SK-N-SH (cell line): ENCODE measurements around the gene CTTN. TPM values are rescaled to one million over a fixed set of nuclear protein-coding genes. Genes with fewer than 3 reads are reported as not detected.

Experiments used
- CTCF ChIA-PET: fragments of 300-600, 350-600 bp; formaldehyde crosslinking; extraction: SDS; loops from one replicate; lab custom pipeline; 2021; lab: Yijun Ruan, JAX
- POLR2A ChIA-PET: fragments of 350-600 bp; sonication (Branson Sonifier 250); formaldehyde crosslinking; extraction: SDS; loops from one replicate; lab custom pipeline; 2020; ENCODE audit warnings: antibody characterized with exemption, inconsistent platforms; lab: Yijun Ruan, JAX
- DNase-seq: peaks from one replicate; pipeline ENCODE4 v3.0.0; 2012
- H2AFZ ChIP-seq: fragments of 200-600 bp; sonication (generic); 2 replicates; pipeline ENCODE4 v1.8.1; 2016; ENCODE audit warnings: antibody characterized with exemption, mild to moderate bottlenecking, low read depth
- H3F3A ChIP-seq: fragments of 200-600 bp; sonication (generic); replicated peaks from 2 replicates; pipeline ENCODE3; 2016; ENCODE audit warnings: antibody characterized with exemption, mild to moderate bottlenecking; ENCODE audit not compliant: insufficient read depth
- H3K27ac ChIP-seq, 2 experiments: fragments of 200-500 bp in 1 of 2; fragments of 200-600 bp in 1 of 2; sonication (Bioruptor generic) in 1 of 2; sonication (generic), shearing (Covaris generic) in 1 of 2; 2 replicates each; pipeline versions ENCODE4 v1.5.1 to v1.6.1; 2014 to 2016; ENCODE audit warnings: low read depth in 2 of 2, inconsistent platforms in 1 of 2, low read length in 1 of 2, mild to moderate bottlenecking in 1 of 2, mixed read lengths in 1 of 2
- H3K27me3 ChIP-seq: fragments of 200-600 bp; sonication (generic), shearing (Covaris generic); 2 replicates; pipeline ENCODE4 v1.6.1; 2016; ENCODE audit warnings: mixed run types; ENCODE audit not compliant: insufficient read depth
- H3K36me3 ChIP-seq, 2 experiments: fragments of 200-500 bp in 1 of 2; fragments of 200-600 bp in 1 of 2; sonication (Bioruptor generic) in 1 of 2; sonication (generic) in 1 of 2; replicated peaks in 1 of 2; 2 replicates each; pipeline versions ENCODE3 to v1.5.1; 2014 to 2016; ENCODE audit warnings: low read length in 1 of 2, mild to moderate bottlenecking in 1 of 2; ENCODE audit not compliant: insufficient read depth in 2 of 2, control insufficient read depth in 1 of 2
- H3K4me1 ChIP-seq, 2 experiments: fragments of 200-500 bp in 1 of 2; fragments of 200-600 bp in 1 of 2; sonication (Bioruptor generic) in 1 of 2; sonication (generic), shearing (Covaris generic) in 1 of 2; 2 replicates each; pipeline versions ENCODE4 v1.5.1 to v1.6.1; 2014 to 2016; ENCODE audit warnings: low read depth in 1 of 2, low read length in 1 of 2, mixed run types in 1 of 2; ENCODE audit not compliant: insufficient read depth in 2 of 2, control insufficient read depth in 1 of 2
- H3K4me2 ChIP-seq: fragments of 200-600 bp; sonication (generic), shearing (Covaris generic); 2 replicates; pipeline ENCODE4 v1.6.1; 2017; ENCODE audit warnings: mixed run types
- H3K4me3 ChIP-seq, 2 experiments: fragments of 200-500 bp in 1 of 2; fragments of 200-600 bp in 1 of 2; sonication (Bioruptor generic) in 1 of 2; sonication (generic), shearing (Covaris generic) in 1 of 2; 2 replicates each; pipeline versions ENCODE4 v1.5.1 to v1.8.1; 2014 to 2016; ENCODE audit warnings: low read depth in 2 of 2, inconsistent platforms in 1 of 2, low read length in 1 of 2, mild to moderate bottlenecking in 1 of 2, mixed read lengths in 1 of 2, moderate library complexity in 1 of 2
- H3K79me2 ChIP-seq: fragments of 200-600 bp; sonication (generic); 2 replicates; pipeline ENCODE4 v1.8.1; 2017; ENCODE audit warnings: mild to moderate bottlenecking; ENCODE audit not compliant: insufficient read depth
- H3K9ac ChIP-seq: fragments of 200-600 bp; sonication (generic); 2 replicates; pipeline ENCODE4 v1.6.1; 2017; ENCODE audit warnings: mixed run types
- H3K9me2 ChIP-seq: fragments of 200-600 bp; sonication (generic); 2 replicates; pipeline ENCODE4 v1.6.1; 2017; ENCODE audit warnings: mixed run types
- H3K9me3 ChIP-seq: fragments of 200-600 bp; sonication (generic); 2 replicates; pipeline ENCODE4 v1.6.1; 2017; ENCODE audit warnings: mixed run types, mild to moderate bottlenecking, moderate library complexity
- H4K20me1 ChIP-seq: fragments of 200-600 bp; sonication (generic); 2 replicates; pipeline ENCODE4 v1.6.1; 2017; ENCODE audit warnings: mild to moderate bottlenecking, mixed run types; ENCODE audit not compliant: insufficient read depth
- CHD2 ChIP-seq: fragments of 150-350 bp; IDR thresholded peaks from 2 replicates; pipeline ENCODE4 v1.6.1; 2018; ENCODE audit warnings: low read length; ENCODE audit not compliant: partially characterized antibody
- CTCF ChIP-seq: fragments of 200-600 bp; sonication (generic); IDR thresholded peaks from 2 replicates; pipeline ENCODE4 v1.6.1; 2017; ENCODE audit warnings: antibody characterized with exemption, mild to moderate bottlenecking, moderate library complexity
- EZH2phosphoT487 ChIP-seq: fragments of 200-600 bp; sonication (generic); IDR thresholded peaks from 2 replicates; pipeline ENCODE4 v1.6.1; 2017; ENCODE audit warnings: low read depth, mixed run types, mild to moderate bottlenecking, antibody characterized with exemption, moderate library complexity, borderline replicate concordance
- FOSL2 ChIP-seq: IDR thresholded peaks from 2 replicates; pipeline ENCODE4 v1.4.0; 2012; ENCODE audit warnings: low read depth, mild to moderate bottlenecking, moderate library complexity, borderline replicate concordance
- GABPA ChIP-seq: IDR thresholded peaks from 2 replicates; pipeline ENCODE4 v1.4.0; 2012; ENCODE audit warnings: low read depth, mild to moderate bottlenecking
- GATA2 ChIP-seq: sonication (generic); formaldehyde crosslinking; IDR thresholded peaks from 2 replicates; pipeline ENCODE4 v1.5.0; 2020; ENCODE audit warnings: mild to moderate bottlenecking, missing genetic modification reagents
- JUND ChIP-seq: IDR thresholded peaks from 2 replicates; pipeline ENCODE4 v1.4.0; 2012
- MXI1 ChIP-seq: IDR thresholded peaks from 2 replicates; pipeline ENCODE4 v1.6.1; 2012; ENCODE audit warnings: mild to moderate bottlenecking, low read depth, low read length, improper control_type of control experiment
- PBX3 ChIP-seq: IDR thresholded peaks from 2 replicates; pipeline ENCODE4; 2012
- RAD21 ChIP-seq: IDR thresholded peaks from 2 replicates; pipeline ENCODE4 v1.6.1; 2012; ENCODE audit warnings: mild to moderate bottlenecking, low read length
- REST ChIP-seq: IDR thresholded peaks from 2 replicates; pipeline ENCODE4 v1.6.1; 2012; ENCODE audit warnings: mild to moderate bottlenecking, low read depth, low read length, moderate library complexity
- RFX5 ChIP-seq: IDR thresholded peaks from 2 replicates; pipeline ENCODE4 v1.6.1; 2012; ENCODE audit warnings: mild to moderate bottlenecking, improper control_type of control experiment, low read length
- SMC3 ChIP-seq: IDR thresholded peaks from 2 replicates; pipeline ENCODE4 v1.6.1; 2012; ENCODE audit warnings: low read depth, low read length, improper control_type of control experiment
- TCF12 ChIP-seq: IDR thresholded peaks from 2 replicates; pipeline ENCODE4 v1.4.0; 2012
- TEAD4 ChIP-seq: IDR thresholded peaks from 2 replicates; pipeline ENCODE4 v1.4.0; 2012; ENCODE audit warnings: mild to moderate bottlenecking, borderline replicate concordance; ENCODE audit not compliant: insufficient read depth
- WGBS: methylation state at CpG from one replicate; pipeline ENCODE4 v1.1.6; 2017; ENCODE audit warnings: low lambda C conversion rate; 5-methylcytosine and 5-hydroxymethylcytosine counted together
- polyA plus RNA-seq, 3 experiments: library from polyadenylated mRNA; depleted of rRNA; stranded (reverse); fragments of >200 nt; gene quantifications; 2 replicates each; pipeline ENCODE4 v1.2.3, GENCODE V29; 2012

CTTN gene
- polyA plus RNA-seq, 1 of the 3 experiments (the other 2 are of a cell fraction) = 243 TPM

GRCh38 chr11:70435361-70435760 is 37.0 kb downstream of the CTTN start:
- Histone ChIP-seq H3K9me3 (no peaks in the 10 kb centered on the region), H3F3A (no peaks in the 10 kb centered on the region), H4K20me1 (0 out of 2 replicates have a peak, but pooled peaks cover 7% of the 10 kb centered on the region), H3K27me3 (no peaks in the 10 kb centered on the region), H3K9ac (no peak overlapping the region), H3K4me3 (no peak overlapping the region), H3K9me2 (no peaks in the 10 kb centered on the region), H3K36me3 (peaks cover 26 to 67% of the 10 kb centered on the region in 2 experiments), H3K4me1 (no peaks in the 10 kb centered on the region), H3K27ac (no peak overlapping the region), H3K4me2 (no peak overlapping the region), H3K79me2 (no peaks in the 10 kb centered on the region)
- whole genome bisulfite sequencing = 96% methylated on average over 11 of the region's 13 CpGs
- CTCF ChIA-PET = no interaction called here
- DNase-seq = no peak
- POLR2A ChIA-PET = no interaction called here
- no peak for TF ChIP-seq CTCF
- TF ChIP-seq RFX5 = no peak
- no peak for TF ChIP-seq MXI1
- TF ChIP-seq EZH2phosphoT487 = no peak
- TF ChIP-seq, all 33 proteins: peak for 0
- H2AFZ ChIP-seq = no peak overlapping the region

- H3K4me2 ChIP-seq = no peak overlapping the region
- H3K4me3 ChIP-seq = no peak overlapping the region
- H3K27ac ChIP-seq = no peak overlapping the region
- H3K27me3 ChIP-seq = no peaks in the 10 kb centered on the region
- H3F3A ChIP-seq = no peaks in the 10 kb centered on the region
- POLR2A ChIA-PET = no interaction called here
- 0 out of 2 replicates have a peak, but pooled peaks cover 7% of the 10 kb centered on the region for H4K20me1 ChIP-seq
- no peak for TF ChIP-seq SMC3
- TF ChIP-seq TCF12 = no peak
- TF ChIP-seq GATA2 (CRISPR knock-in tag) = no peak
- no peak for TF ChIP-seq PBX3
- no peak for TF ChIP-seq CHD2
- TF ChIP-seq JUND = no peak
- TF ChIP-seq FOSL2 = no peak
- TF ChIP-seq RAD21 = no peak
- TF ChIP-seq GABPA = no peak
- TF ChIP-seq REST = no peak
- TF ChIP-seq TEAD4 = no peak
- WGBS = 95% methylated on average over 22 of the region's 24 CpGs
- no peaks in the 10 kb centered on the region for H3K9me2 ChIP-seq
- no peaks in the 10 kb centered on the region for H3K9me3 ChIP-seq
- DNase-seq = no peak
- H2AFZ ChIP-seq = no peak overlapping the region
- no peak overlapping the region for H3K9ac ChIP-seq
- H3K36me3 ChIP-seq = peaks cover 22 to 61% of the 10 kb centered on the region in 2 experiments
- CTCF ChIA-PET = no interaction called here
- no peaks in the 10 kb centered on the region for H3K4me1 ChIP-seq
- H3K79me2 ChIP-seq = no peaks in the 10 kb centered on the region
Measured at GRCh38 chr11:70435765-70436500, 37.6 kb downstream of the CTTN start.
